Activated CD8-positive, alpha-beta memory T cell treated with anti-CD3 and anti-CD28 coated beads, Interleukin-2, amount 50 U/mL, for 1 hour (primary cell): ENCODE data around the gene RETREG3.
"Not testable (repeated sequence)": the region's sequence is repeated elsewhere in the genome, so short reads cannot be mapped to it uniquely, and the experiment has no call there.

Experiments used
- DNase-seq: peaks from one replicate; pipeline ENCODE4 v3.0.0-alpha.2; 2020; ENCODE audit errors: extremely low read depth

The RETREG3 gene

GRCh38 chr17:42609182-42609813 is at the start of gene RETREG3, which contains the start of gene TUBG1:
RETREG3 (minus strand) TSS chr17:42609374; CDS start chr17:42609324, 50 bp downstream.
TUBG1 (plus strand) TSS chr17:42609683; CDS start chr17:42609738, 55 bp downstream.
- peak; percentile 93 for DNase-seq

GRCh38 chr17:42657824-42658588 is 48.8 kb upstream of the RETREG3 start:
- DNase-seq, result no peak

- DNase-seq, result no peak
Observed at GRCh38 chr17:42655528-42655927, 46.4 kb upstream of the RETREG3 start.

GRCh38 chr17:42653179-42654124 is 44.3 kb upstream of the RETREG3 start:
- DNase-seq, result no peak

GRCh38 chr17:42651392-42651791 is 42.2 kb upstream of the RETREG3 start:
- DNase-seq, result no peak

GRCh38 chr17:42647778-42648177 is 38.6 kb upstream of the RETREG3 start:
- DNase-seq, result no peak

GRCh38 chr17:42642336-42642735 is 33.2 kb upstream of the RETREG3 start:
- no peak for DNase-seq

GRCh38 chr17:42640121-42640520 is 30.9 kb upstream of the RETREG3 start:
- no peak for DNase-seq

- DNase-seq, result no peak
Observed at GRCh38 chr17:42639525-42640113, 30.4 kb upstream of the RETREG3 start.

- no peak for DNase-seq
Observed at GRCh38 chr17:42632949-42633444, 23.8 kb upstream of the RETREG3 start.

GRCh38 chr17:42629411-42630009 is 20.3 kb upstream of the RETREG3 start:
- no peak for DNase-seq

GRCh38 chr17:42627032-42627764 is 18.0 kb upstream of the RETREG3 start:
- DNase-seq, result not testable (repeated sequence)

GRCh38 chr17:42623732-42624596 is 14.8 kb upstream of the RETREG3 start:
- DNase-seq, result no peak

- no peak for DNase-seq
Observed at GRCh38 chr17:42623271-42623670, 14.1 kb upstream of the RETREG3 start.

- not testable (repeated sequence) for DNase-seq
Observed at GRCh38 chr17:42621987-42622386, 12.8 kb upstream of the RETREG3 start.

GRCh38 chr17:42618442-42619150 is 9.4 kb upstream of the RETREG3 start:
- no peak for DNase-seq

- no peak for DNase-seq
Observed at GRCh38 chr17:42617956-42618431, 8.8 kb upstream of the RETREG3 start.

- no peak for DNase-seq
Observed at GRCh38 chr17:42613699-42614295, 4.6 kb upstream of the RETREG3 start.
